Activated CD8-positive, alpha-beta memory T cell treated with anti-CD3 and anti-CD28 coated beads, Interleukin-2, amount 50 U/mL, for 48 hours (primary cell): ENCODE data around the gene KCNQ2.

ENCODE experiments used
- DNase-seq: peaks from one replicate; pipeline ENCODE4 v3.0.0-alpha.2; 2020

Gene KCNQ2

GRCh38 chr20:63469713-63470101 lies 2.7 kb downstream of the KCNQ2 start:
- DNase-seq: no peak

DNA sequence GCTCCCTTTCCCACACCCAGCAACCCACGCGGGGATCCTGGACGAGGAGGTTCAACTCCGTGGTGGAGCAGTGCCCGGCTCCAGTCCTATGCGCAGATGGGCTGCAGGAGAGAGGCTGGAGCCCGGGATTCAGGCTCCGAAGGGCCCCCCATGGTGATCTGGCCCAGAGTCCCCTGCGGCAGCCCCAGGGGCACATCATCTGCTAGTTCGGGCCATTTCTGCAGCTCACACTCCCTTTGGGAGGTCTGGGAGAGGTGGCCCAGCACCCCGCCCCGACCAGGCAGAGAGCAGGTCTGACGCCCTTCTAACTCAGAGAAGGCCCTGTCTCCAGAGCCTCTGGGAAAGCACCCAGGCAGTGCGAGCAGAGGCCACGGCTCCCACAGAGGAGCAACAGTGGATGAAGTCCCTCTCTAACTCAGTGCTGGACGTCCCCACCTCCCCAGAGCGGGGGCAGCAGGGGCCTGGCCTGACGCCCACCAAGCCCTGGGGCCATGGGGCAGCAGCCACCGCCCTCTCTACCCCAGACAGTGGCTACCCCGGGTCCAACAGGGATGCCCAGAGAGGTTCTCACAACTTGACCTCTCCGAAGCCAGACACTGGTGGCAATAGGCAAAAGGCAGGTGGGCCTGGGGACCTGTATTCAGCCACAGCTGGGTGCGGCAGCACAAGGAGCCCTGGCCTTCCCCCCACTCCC lies 3.3 kb downstream of the KCNQ2 start:
- DNase-seq: no peak

GRCh38 chr20:63468421-63468820 lies 4.0 kb downstream of the KCNQ2 start:
- DNase-seq: no peak

DNA sequence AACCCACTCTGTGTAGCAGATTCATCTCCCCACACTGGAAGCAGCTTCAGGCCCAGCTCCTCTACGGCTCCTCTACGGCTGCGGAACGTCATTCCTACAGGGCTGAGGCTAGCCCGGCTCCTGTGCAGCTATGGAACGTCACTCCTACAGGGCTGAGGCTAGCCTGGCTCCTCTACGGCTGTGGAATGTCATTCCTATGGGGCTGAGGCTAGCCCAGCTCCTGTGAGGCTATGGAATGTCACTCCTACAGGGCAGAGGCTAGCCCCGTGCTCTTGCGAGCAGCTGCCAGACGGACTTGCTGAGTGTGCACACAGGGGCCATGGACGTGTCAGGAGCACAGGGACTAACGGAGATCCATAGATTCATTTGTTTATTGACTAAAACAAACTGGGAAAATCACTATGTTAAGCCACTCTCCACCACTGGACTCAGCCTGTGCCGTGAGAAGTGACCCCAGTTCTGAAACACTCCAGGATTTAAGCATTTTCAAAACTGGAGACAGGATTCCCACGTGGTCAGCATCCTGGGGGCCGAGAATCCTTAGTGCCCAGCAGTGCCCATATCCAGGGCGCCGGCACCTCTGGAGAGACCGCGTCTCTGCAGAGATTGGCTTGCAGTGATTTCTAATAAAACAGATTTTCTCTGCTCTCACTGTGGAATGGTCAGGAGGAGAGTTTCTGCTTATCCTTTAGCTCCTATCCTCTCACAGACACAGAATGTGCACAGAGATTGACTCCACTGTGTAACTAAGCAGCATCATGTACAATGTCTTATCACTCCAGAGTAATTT lies 5.0 kb downstream of the KCNQ2 start:
- no peak for DNase-seq

GRCh38 chr20:63466861-63467260 lies 5.6 kb downstream of the KCNQ2 start:
- no peak for DNase-seq

GRCh38 chr20:63466250-63466825 lies 6.1 kb downstream of the KCNQ2 start:
- no peak for DNase-seq

DNA sequence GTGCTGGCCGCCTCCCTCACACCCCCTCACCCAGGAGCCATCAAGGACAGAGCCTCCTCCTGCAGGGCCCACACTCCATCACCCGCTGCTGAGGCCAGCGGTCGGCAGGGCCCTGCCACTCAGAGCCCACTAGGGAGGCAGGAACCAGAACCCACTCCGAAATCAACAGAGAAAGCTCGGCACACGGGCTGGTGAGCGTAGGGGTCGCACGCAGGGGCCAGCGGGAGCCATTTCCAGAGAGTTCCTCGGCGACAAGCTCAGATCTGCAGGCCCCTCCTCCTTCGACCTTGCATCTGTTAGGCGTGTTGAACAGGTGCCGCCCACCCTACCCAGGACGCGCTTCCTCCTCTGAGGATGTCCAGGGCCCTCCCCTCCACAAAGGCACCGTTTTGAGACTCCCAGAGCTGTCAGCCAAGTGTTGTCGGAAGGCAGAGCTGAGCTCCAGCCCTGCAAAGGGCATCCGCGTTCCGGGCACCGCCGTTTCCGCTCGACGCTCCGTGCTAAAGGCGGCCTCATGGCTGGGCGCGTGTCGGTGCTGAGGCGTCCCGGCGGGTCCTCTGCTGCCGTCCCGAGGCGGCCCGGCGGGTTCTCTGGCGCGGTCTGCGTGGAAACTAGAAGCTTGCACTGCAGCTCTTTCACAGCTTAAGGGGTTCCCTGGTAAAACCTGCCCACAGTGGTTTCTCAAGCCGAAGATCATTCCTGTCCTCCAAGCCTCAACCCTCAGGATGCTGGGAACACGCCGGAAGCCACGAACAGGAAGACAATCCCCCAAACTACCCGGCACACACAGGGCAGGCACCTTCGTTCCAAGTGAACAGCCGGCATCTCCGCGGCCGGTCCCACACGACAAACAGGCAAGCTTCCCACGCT lies 6.8 kb downstream of the KCNQ2 start:
- DNase-seq: no peak

GRCh38 chr20:63464289-63464635 lies 8.2 kb downstream of the KCNQ2 start:
- no peak for DNase-seq

DNA sequence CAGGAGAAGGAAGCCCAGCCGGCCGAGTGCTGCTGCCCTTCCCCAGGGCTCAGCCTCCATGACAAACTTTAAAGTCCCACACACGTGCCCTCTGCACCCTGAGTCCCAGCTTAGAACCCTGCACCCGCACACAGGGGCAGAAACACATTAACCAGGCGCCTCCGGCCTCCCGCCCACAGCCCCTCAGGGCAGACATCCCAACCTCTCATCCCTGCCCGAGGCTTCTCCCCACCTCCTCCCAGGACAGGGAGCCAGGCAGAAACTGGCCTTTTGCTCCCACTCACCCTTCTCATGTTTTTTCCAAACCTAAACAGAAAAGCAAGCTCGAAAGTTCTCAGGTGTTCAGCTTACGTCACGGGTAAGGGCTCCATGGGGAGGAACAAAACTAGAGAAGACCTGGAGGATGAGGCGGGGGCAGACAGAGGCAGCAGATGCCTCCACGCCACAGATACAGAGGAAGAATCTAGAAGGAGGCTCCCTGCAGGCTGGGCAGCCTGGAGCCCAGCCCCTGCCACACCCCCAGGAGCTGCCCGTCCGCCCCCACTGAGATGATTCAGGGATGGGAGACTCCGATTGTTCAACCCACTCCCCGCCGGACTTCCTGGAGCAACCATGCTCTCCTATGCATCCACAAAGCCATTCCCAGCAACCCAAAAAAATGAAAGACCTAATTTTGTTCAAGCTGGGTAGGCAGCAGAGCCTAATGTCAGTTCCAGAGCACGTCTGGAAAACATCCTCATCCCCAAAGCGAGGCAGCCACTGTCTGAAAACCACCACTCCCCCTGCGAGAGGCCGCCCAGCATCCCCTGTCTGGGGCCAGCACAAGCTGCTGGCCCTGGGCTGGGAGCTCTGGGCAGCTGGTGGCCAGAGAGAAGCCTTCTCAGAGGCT lies 8.8 kb downstream of the KCNQ2 start:
- no peak for DNase-seq

GRCh38 chr20:63462244-63462643 lies 10.2 kb downstream of the KCNQ2 start:
- no peak for DNase-seq

GRCh38 chr20:63461104-63461763 lies 11.2 kb downstream of the KCNQ2 start:
- DNase-seq: no peak

GRCh38 chr20:63459070-63459380 lies 13.4 kb downstream of the KCNQ2 start:
- DNase-seq: no peak

- DNase-seq: no peak
Observed at GRCh38 chr20:63458170-63459069, 14.0 kb downstream of the KCNQ2 start.

GRCh38 chr20:63457737-63458136 lies 14.7 kb downstream of the KCNQ2 start:
- no peak for DNase-seq

- no peak for DNase-seq
Observed at GRCh38 chr20:63456429-63457284, 15.8 kb downstream of the KCNQ2 start.

GRCh38 chr20:63455568-63455859 lies 16.9 kb downstream of the KCNQ2 start:
- DNase-seq: no peak

DNA sequence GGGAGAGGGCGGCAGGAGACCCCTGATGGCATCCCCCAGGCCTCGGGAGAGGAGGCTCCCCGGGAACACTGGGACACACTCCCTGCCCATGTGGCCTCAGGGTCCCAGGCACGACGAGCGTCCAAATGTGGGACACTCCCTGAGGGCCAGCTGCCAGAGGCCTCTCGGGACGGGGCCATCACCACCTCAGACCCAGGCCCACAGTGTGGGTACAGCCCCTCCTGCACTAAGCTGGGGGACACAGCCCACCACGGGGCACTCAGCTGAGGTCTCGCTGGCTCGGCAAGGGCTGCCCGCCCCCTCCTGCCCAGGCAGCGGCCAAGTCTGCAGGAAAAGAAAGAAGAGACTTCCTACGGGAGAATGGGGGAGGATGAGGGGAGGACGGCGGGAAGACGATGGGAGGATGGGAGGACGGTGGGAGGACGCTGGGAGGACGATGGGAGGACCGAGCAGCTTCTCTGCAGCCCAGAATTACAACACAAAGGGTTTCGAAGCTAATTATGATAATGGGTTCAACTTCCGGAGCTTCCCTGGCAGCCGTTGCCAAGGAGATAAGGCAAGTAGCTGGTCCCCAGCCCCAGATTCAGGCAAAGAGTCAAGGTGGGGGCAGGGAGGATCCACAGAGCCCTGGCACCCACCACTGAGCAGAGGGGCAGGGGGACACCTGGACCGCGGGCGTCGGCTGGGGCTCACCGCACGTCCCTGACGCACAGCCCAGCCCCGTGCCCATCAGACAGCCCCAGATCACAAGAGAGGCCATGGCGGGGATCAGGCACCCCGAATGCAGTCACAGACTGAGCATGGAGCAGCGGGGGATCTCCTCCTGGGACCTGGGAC lies 17.5 kb downstream of the KCNQ2 start:
- DNase-seq: no peak

DNA sequence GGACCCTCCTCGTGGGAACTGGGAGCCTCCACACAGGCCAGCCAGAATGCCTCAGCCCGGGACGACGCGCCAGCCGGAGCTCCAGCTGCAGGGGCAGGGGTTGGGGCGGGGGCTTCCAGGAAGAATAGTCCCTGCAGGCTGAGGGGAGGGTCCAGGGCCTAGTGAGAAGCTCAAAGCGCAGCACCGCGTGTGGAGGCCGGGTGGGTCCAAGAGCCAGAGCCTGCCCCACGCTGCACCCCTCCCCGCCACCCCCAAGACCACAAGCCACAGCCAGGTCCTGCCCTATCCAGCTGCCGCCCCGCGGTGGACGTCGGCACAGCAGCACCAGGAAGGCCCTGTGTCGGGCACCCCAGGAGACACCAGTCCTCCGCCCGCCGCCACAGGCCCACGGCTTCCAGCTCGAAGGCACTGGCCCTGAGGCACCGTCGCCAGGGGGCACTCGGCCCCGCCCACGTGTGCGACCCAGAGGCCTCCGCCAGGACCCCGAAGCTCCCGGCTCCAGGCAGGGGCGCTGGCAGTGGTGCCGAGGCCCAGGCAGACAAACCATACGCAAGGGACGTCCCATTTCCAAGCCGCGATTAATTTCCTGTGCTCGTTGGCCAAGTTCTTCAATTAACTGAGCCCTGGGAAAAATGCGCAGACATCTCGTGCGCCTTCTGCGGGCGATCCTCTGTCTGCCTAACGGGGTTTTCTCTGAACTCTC lies 19.5 kb downstream of the KCNQ2 start:
- no peak for DNase-seq
